Sigmoid colon (tissue), 4 donors: ENCODE data around the gene EPHB1.

Source experiments
- EP300 ChIP-seq, 4 donors: sonication (generic); formaldehyde crosslinking; IDR thresholded peaks; one replicate each; pipeline ENCODE4 v1.6.1; 2017; ENCODE audit warnings: antibody characterized with exemption in 4 of 4
- POLR2A ChIP-seq, 2 donors: fragments of 450-650 bp; IDR thresholded peaks; one replicate each; pipeline ENCODE4 v1.6.1; 2016; ENCODE audit warnings: antibody characterized with exemption in 2 of 2, mild to moderate bottlenecking in 2 of 2, moderate library complexity in 2 of 2
- POLR2AphosphoS5 ChIP-seq, 4 donors: sonication (generic); formaldehyde crosslinking; IDR thresholded peaks; one replicate each; pipeline ENCODE4 v1.6.1; 2017; ENCODE audit warnings: antibody characterized with exemption in 4 of 4
- TF ChIP-seq, protein P1 (sequence below), 4 experiments: fragments of 450-650 bp in 3 of 4; fragments of 200-600 bp in 1 of 4; IDR thresholded peaks; one replicate each; pipeline ENCODE4 v1.5.1; 2016 to 2019; ENCODE audit warnings: antibody characterized with exemption in 4 of 4, mild to moderate bottlenecking in 3 of 4, moderate library complexity in 2 of 4

DNA sequence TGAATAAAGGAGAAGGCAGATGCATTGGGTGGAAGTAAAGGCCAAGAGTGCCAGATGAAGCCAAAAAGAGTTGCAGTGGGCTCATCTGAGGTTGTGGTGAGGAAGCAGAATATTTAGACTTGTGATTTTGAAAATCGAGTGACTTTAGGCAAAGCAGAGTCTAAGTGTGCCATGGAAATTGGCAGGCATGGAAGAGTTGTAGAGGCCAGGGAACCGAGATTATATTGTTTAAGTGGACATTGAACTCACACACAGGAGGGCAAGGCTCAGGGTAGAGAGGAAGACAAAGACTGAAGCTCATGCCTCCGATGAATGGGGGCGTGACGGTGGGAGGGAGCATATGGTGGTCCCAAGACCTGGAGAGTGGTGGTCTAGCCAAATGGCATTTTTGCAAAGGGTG lies 347.5 kb downstream of the EPHB1 start:
- TF ChIP-seq, protein P1, sequence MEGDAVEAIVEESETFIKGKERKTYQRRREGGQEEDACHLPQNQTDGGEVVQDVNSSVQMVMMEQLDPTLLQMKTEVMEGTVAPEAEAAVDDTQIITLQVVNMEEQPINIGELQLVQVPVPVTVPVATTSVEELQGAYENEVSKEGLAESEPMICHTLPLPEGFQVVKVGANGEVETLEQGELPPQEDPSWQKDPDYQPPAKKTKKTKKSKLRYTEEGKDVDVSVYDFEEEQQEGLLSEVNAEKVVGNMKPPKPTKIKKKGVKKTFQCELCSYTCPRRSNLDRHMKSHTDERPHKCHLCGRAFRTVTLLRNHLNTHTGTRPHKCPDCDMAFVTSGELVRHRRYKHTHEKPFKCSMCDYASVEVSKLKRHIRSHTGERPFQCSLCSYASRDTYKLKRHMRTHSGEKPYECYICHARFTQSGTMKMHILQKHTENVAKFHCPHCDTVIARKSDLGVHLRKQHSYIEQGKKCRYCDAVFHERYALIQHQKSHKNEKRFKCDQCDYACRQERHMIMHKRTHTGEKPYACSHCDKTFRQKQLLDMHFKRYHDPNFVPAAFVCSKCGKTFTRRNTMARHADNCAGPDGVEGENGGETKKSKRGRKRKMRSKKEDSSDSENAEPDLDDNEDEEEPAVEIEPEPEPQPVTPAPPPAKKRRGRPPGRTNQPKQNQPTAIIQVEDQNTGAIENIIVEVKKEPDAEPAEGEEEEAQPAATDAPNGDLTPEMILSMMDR (IDR thresholded peaks at IDR 0.05): no peak
- TF ChIP-seq EP300 (IDR thresholded peaks at IDR 0.05): no peak
- no peak for TF ChIP-seq POLR2A (IDR thresholded peaks at IDR 0.05)
- no peak for TF ChIP-seq POLR2AphosphoS5 (IDR thresholded peaks at IDR 0.05)
